Thyroid gland (tissue), 4 donors: ENCODE data around the gene GPSM3.

Experiments
- POLR2A ChIP-seq, 2 donors: fragments of 450-650 bp; IDR thresholded peaks; one replicate each; pipeline ENCODE4 v1.6.1; 2017; ENCODE audit warnings: antibody characterized with exemption in 2 of 2, mild to moderate bottlenecking in 2 of 2, moderate library complexity in 1 of 2
- TF ChIP-seq, protein P1 (sequence below), 6 experiments: fragments of 200-600 bp in 3 of 6; fragments of 450-650 bp in 3 of 6; sonication (generic) in 3 of 6; IDR thresholded peaks; one replicate each; pipeline ENCODE4 v1.5.1; 2016 to 2019; ENCODE audit warnings: antibody characterized with exemption in 6 of 6, mild to moderate bottlenecking in 2 of 6, inconsistent platforms in 1 of 6, moderate library complexity in 1 of 6

- TF ChIP-seq, protein P1, sequence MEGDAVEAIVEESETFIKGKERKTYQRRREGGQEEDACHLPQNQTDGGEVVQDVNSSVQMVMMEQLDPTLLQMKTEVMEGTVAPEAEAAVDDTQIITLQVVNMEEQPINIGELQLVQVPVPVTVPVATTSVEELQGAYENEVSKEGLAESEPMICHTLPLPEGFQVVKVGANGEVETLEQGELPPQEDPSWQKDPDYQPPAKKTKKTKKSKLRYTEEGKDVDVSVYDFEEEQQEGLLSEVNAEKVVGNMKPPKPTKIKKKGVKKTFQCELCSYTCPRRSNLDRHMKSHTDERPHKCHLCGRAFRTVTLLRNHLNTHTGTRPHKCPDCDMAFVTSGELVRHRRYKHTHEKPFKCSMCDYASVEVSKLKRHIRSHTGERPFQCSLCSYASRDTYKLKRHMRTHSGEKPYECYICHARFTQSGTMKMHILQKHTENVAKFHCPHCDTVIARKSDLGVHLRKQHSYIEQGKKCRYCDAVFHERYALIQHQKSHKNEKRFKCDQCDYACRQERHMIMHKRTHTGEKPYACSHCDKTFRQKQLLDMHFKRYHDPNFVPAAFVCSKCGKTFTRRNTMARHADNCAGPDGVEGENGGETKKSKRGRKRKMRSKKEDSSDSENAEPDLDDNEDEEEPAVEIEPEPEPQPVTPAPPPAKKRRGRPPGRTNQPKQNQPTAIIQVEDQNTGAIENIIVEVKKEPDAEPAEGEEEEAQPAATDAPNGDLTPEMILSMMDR (IDR thresholded peaks at IDR 0.05): no peak
- TF ChIP-seq POLR2A (IDR thresholded peaks at IDR 0.05): no peak
Observed at GRCh38 chr6:32187009-32187709, 5.3 kb downstream of the GPSM3 start.
